ENCODE measurements around the gene ILDR2. TPM values are rescaled to one million over a fixed set of nuclear protein-coding genes. Genes with fewer than 3 reads are reported as not detected.

ILDR2 gene
- total and polyA plus RNA-seq, 2 donors (not counting 3 experiments of a cell fraction or from before 2014, with no cell fraction given), result not detected

DNA sequence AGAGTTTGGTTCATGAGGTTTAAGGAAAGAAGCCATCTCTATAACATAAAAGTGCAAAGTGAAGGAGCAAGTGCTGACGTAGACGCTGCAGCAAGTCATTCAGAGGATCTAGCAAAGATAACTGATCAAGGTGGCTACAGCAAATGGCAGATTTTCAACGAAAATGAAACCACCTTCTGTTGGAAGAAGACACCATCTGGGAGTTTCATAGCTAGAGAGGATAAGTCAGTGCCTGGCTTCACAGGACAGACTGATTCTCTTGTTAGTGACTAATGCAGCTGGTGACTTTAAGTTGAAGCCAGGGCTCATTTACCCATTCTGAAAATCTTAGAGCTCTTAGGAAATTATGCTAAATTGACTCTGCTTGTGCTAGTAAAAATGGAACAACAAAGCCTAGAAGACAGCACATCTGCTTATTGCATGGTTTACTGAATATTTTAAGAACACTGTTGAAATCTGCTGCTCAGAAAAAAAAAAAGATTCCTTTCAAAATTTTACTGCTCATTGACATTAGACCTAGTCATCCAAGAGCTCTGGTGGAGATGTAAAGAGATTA is 24.2 kb upstream of the ILDR2 start:
- H3K9me1 ChIP-seq (replicated peaks; ENCODE audit: control insufficient read depth, extremely low read depth, insufficient read depth, low read length), result no peaks in the 10 kb centered on the region
- H4K20me1 ChIP-seq (replicated peaks; ENCODE audit: control insufficient read depth, extremely low read depth, insufficient read depth, low read length), result no peaks in the 10 kb centered on the region
- dilution Hi-C loops (cut with MboI; ENCODE audit: extremely low pct_ligation_motif_present, low sequenced_read_pairs) (no loop called here), intact Hi-C loops (cut with micrococcal nuclease) (no loop called here)
- TF ChIP-seq, protein P1, sequence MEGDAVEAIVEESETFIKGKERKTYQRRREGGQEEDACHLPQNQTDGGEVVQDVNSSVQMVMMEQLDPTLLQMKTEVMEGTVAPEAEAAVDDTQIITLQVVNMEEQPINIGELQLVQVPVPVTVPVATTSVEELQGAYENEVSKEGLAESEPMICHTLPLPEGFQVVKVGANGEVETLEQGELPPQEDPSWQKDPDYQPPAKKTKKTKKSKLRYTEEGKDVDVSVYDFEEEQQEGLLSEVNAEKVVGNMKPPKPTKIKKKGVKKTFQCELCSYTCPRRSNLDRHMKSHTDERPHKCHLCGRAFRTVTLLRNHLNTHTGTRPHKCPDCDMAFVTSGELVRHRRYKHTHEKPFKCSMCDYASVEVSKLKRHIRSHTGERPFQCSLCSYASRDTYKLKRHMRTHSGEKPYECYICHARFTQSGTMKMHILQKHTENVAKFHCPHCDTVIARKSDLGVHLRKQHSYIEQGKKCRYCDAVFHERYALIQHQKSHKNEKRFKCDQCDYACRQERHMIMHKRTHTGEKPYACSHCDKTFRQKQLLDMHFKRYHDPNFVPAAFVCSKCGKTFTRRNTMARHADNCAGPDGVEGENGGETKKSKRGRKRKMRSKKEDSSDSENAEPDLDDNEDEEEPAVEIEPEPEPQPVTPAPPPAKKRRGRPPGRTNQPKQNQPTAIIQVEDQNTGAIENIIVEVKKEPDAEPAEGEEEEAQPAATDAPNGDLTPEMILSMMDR (IDR thresholded peaks at IDR 0.05; ENCODE audit: extremely low read depth in 1 of 2, insufficient read depth in 1 of 2, low read depth in 1 of 2, low read length in 2 of 2), result no peak
- TF ChIP-seq JUN (IDR thresholded peaks at IDR 0.05; ENCODE audit: borderline replicate concordance, insufficient read depth, insufficient read length, low read depth) (no peak), EZH2 (IDR thresholded peaks at IDR 0.05; ENCODE audit: borderline replicate concordance, low read depth, low read length, severe bottlenecking) (no peak), GATA2 (IDR thresholded peaks at IDR 0.05; ENCODE audit: insufficient read depth, insufficient read length, low read depth, low read length) (no peak), POLR2AphosphoS5 (IDR thresholded peaks at IDR 0.05; ENCODE audit: insufficient read depth, low read depth, low read length) (no peak), MYC (IDR thresholded peaks at IDR 0.05; ENCODE audit: low read depth, low read length) (no peak), POLR2A (IDR thresholded peaks at IDR 0.05; ENCODE audit: low read depth, low read length) (no peak), FOS (IDR thresholded peaks at IDR 0.05; ENCODE audit: borderline replicate concordance, insufficient read depth, low read length) (no peak)
- TF ChIP-seq, protein P2, sequence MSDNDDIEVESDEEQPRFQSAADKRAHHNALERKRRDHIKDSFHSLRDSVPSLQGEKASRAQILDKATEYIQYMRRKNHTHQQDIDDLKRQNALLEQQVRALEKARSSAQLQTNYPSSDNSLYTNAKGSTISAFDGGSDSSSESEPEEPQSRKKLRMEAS (IDR thresholded peaks at IDR 0.05; ENCODE audit: insufficient read depth, insufficient read length), result no peak
- no peaks in the 10 kb centered on the region for H3K79me2 ChIP-seq (ENCODE audit: control insufficient read depth, insufficient read depth, low read length)
- no peaks in the 10 kb centered on the region for H3K27me3 ChIP-seq (ENCODE audit: control insufficient read depth in 2 of 2, insufficient read depth in 2 of 2, low read length in 2 of 2)
- H3K4me2 ChIP-seq (ENCODE audit: insufficient read depth, low read length), result no peak overlapping the region
- no peak overlapping the region for H3K27ac ChIP-seq (ENCODE audit: insufficient read depth, low read depth, low read length)
- no peak overlapping the region for H3K9ac ChIP-seq (replicated peaks; ENCODE audit: extremely low read depth, insufficient read depth, low read length)
- DNase-seq (ENCODE audit: low read depth, low spot score) (no peak), FAIRE-seq (no peak)
- BruUV-seq (replicated peaks), result no TSS peak
- no peak overlapping the region for H3K4me3 ChIP-seq (replicated peaks in 1 of 3; ENCODE audit: insufficient read depth in 1 of 3, low read depth in 1 of 3, low read length in 3 of 3)
- H3K4me1 ChIP-seq (ENCODE audit: control insufficient read depth, extremely low read depth, insufficient read depth, low read length), result no peaks in the 10 kb centered on the region
- CTCF ChIA-PET, result no interaction called here
- no peaks in the 10 kb centered on the region for H3K9me3 ChIP-seq (replicated peaks; ENCODE audit: control insufficient read depth, insufficient read depth, low read length)
- POLR2A ChIA-PET, result no interaction called here
- H3K36me3 ChIP-seq (ENCODE audit: control insufficient read depth in 2 of 2, extremely low read depth in 1 of 2, insufficient read depth in 2 of 2, low read length in 2 of 2), result no peaks in the 10 kb centered on the region
- no peak overlapping the region for H2AFZ ChIP-seq (ENCODE audit: low read depth, low read length)
